ENCODE measurements around the gene SF3B4. TPM values are rescaled to one million over a fixed set of nuclear protein-coding genes. Genes with fewer than 3 reads are reported as not detected.
A peak's percentile ranks its signal among the peaks of the same experiment; 100 is the strongest.
"Not testable (repeated sequence)": the region's sequence is repeated elsewhere in the genome, so short reads cannot be mapped to it uniquely, and the experiment has no call there.

The SF3B4 gene
- total RNA-seq, 1 donor from 2014 or later = 45.5 TPM

- peaks cover 71% of the 10 kb centered on the region for H3K36me3 ChIP-seq
- no peak for DNase-seq
- H3K4me1 ChIP-seq = peaks cover 26% of the 10 kb centered on the region
- H3K4me3 ChIP-seq = no peak overlapping the region
- no peak for ATAC-seq
- H3K27ac ChIP-seq = no peak overlapping the region
- no peaks in the 10 kb centered on the region for H3K27me3 ChIP-seq (ENCODE audit: low read depth)
- H3K9me3 ChIP-seq = no peaks in the 10 kb centered on the region
- TF ChIP-seq CTCF (IDR thresholded peaks at IDR 0.05) = no peak
- intact Hi-C loops (cut with DNase I) = no loop called here
Measured at GRCh38 chr1:149966405-149966804, 38.8 kb upstream of the SF3B4 start.

DNA sequence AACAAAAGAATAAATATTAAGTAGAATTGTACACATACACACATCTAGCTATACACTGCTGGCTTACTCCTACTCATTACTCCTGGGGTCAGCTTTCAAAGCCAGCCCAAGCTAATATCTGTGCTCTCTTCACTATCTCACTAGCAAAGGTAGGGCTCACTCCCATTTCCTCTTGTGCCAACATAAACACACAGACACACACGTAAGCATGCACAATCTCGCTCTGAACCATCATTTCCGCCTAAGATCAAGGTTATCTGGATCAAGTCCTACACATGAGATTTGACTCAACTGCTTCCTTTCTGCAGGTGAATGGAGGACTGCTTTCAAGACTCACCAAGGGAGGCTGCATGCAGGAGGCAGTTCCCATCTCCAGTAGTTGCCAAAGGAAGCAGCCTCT is 37.8 kb upstream of the SF3B4 start:
- intact Hi-C loops (cut with DNase I) = no loop called here
- Histone ChIP-seq H3K36me3 (peaks cover 65% of the 10 kb centered on the region), H3K4me1 (peaks cover 26% of the 10 kb centered on the region)

GRCh38 chr1:149963358-149963757 is 35.8 kb upstream of the SF3B4 start:
- Histone ChIP-seq H3K4me1 (peaks cover 26% of the 10 kb centered on the region), H3K27me3 (ENCODE audit: low read depth) (no peaks in the 10 kb centered on the region), H3K36me3 (peaks cover 67% of the 10 kb centered on the region), H3K4me3 (no peak overlapping the region), H3K9me3 (no peaks in the 10 kb centered on the region), H3K27ac (peak overlapping the region; percentile 57)
- ATAC-seq (peak; percentile 38 to 48), DNase-seq (no peak)
- intact Hi-C loops (cut with DNase I) = loop anchor here (5.0 kb wide), 1 partner anchor 84 kb away; no protein-coding TSS in a partner anchor
- TF ChIP-seq CTCF (IDR thresholded peaks at IDR 0.05) = no peak

More for the DNA sequence above, 37.8 kb upstream of the SF3B4 start:
- Histone ChIP-seq H3K27me3 (ENCODE audit: low read depth) (no peaks in the 10 kb centered on the region), H3K27ac (no peak overlapping the region), H3K9me3 (no peaks in the 10 kb centered on the region), H3K4me3 (no peak overlapping the region)
- TF ChIP-seq CTCF (IDR thresholded peaks at IDR 0.05) = no peak
- ATAC-seq (no peak), DNase-seq (no peak)

GRCh38 chr1:149962736-149963135 is 35.1 kb upstream of the SF3B4 start:
- H3K36me3 ChIP-seq = peaks cover 71% of the 10 kb centered on the region
- peaks cover 26% of the 10 kb centered on the region for H3K4me1 ChIP-seq
- H3K9me3 ChIP-seq = no peaks in the 10 kb centered on the region
- H3K27ac ChIP-seq = peak overlapping the region; percentile 57
- no peaks in the 10 kb centered on the region for H3K27me3 ChIP-seq (ENCODE audit: low read depth)
- ATAC-seq (no peak), DNase-seq (no peak)
- no peak for TF ChIP-seq CTCF (IDR thresholded peaks at IDR 0.05)
- H3K4me3 ChIP-seq = no peak overlapping the region
- intact Hi-C loops (cut with DNase I) = loop anchor here (5.0 kb wide), 1 partner anchor 85 kb away; no protein-coding TSS in a partner anchor

GRCh38 chr1:149962039-149962647 is 34.5 kb upstream of the SF3B4 start:
- ATAC-seq (peak; percentile 92 to 93), DNase-seq (peak; percentile 54)
- no peaks in the 10 kb centered on the region for H3K27me3 ChIP-seq (ENCODE audit: low read depth)
- no peaks in the 10 kb centered on the region for H3K9me3 ChIP-seq
- intact Hi-C loops (cut with DNase I) = loop anchor here (5.0 kb wide), 1 partner anchor 85 kb away; no protein-coding TSS in a partner anchor
- peaks cover 71% of the 10 kb centered on the region for H3K36me3 ChIP-seq
- peak; percentile 81 for TF ChIP-seq CTCF (IDR thresholded peaks at IDR 0.05)
- peak overlapping the region; percentile 57 for H3K27ac ChIP-seq
- peaks cover 26% of the 10 kb centered on the region for H3K4me1 ChIP-seq
- peak overlapping the region; percentile 4 for H3K4me3 ChIP-seq

- H3K4me3 ChIP-seq; intact Hi-C loops (cut with DNase I); DNase-seq; H3K4me1 ChIP-seq; ATAC-seq; H3K27me3 ChIP-seq (ENCODE audit: low read depth); H3K27ac ChIP-seq; H3K9me3 ChIP-seq: not testable (repeated sequence)
- peaks cover 45% of the 10 kb centered on the region for H3K36me3 ChIP-seq
Measured at GRCh38 chr1:149957548-149957947, 29.9 kb upstream of the SF3B4 start.
